HL-60/S4 treated with retinoic acid at 250 ng/mL for 4 days and 3 days (cell line): ENCODE measurements around the gene HVCN1.
"Not testable (repeated sequence)": the region's sequence is repeated elsewhere in the genome, so short reads cannot be mapped to it uniquely, and the experiment has no call there.

Source experiments
- in situ Hi-C: fragments of 300-500 bp; cut with MboI; formaldehyde crosslinking; loops from 2 replicates; pipeline ENCODE4 v1.7.0; 2022; ENCODE audit warnings: low sequenced_read_pairs

The HVCN1 gene

GRCh38 chr12:110669193-110669502, 19.8 kb downstream of the HVCN1 start:
- in situ Hi-C loops, result no loop called here

GRCh38 chr12:110668480-110669192, 20.3 kb downstream of the HVCN1 start:
- in situ Hi-C loops, result no loop called here

GRCh38 chr12:110667671-110668070, 21.2 kb downstream of the HVCN1 start:
- in situ Hi-C loops, result no loop called here

GRCh38 chr12:110666892-110667291, 22.0 kb downstream of the HVCN1 start:
- in situ Hi-C loops, result no loop called here

GRCh38 chr12:110661337-110661972, 27.5 kb downstream of the HVCN1 start:
- in situ Hi-C loops, result no loop called here

GRCh38 chr12:110658878-110659277, 30.0 kb downstream of the HVCN1 start:
- in situ Hi-C loops, result no loop called here

- in situ Hi-C loops, result no loop called here
Observed at GRCh38 chr12:110658242-110658641, 30.7 kb downstream of the HVCN1 start.

GRCh38 chr12:110657747-110658146, 31.2 kb downstream of the HVCN1 start:
- in situ Hi-C loops, result no loop called here

- in situ Hi-C loops, result no loop called here
Observed at GRCh38 chr12:110656071-110656655, 32.8 kb downstream of the HVCN1 start.

- in situ Hi-C loops, result not testable (repeated sequence)
Observed at GRCh38 chr12:110654238-110654637, 34.7 kb downstream of the HVCN1 start.

GRCh38 chr12:110649341-110649847, 39.5 kb downstream of the HVCN1 start:
- in situ Hi-C loops, result no loop called here

- in situ Hi-C loops, result no loop called here
Observed at GRCh38 chr12:110647631-110648040, 41.3 kb downstream of the HVCN1 start.

- in situ Hi-C loops, result no loop called here
Observed at GRCh38 chr12:110641521-110641920, 47.4 kb downstream of the HVCN1 start.

- in situ Hi-C loops, result no loop called here
Observed at GRCh38 chr12:110640275-110641025, 48.5 kb downstream of the HVCN1 start.

- in situ Hi-C loops, result no loop called here
Observed at GRCh38 chr12:110639336-110640141, 49.4 kb downstream of the HVCN1 start.

GRCh38 chr12:110638796-110639195, 50.1 kb downstream of the HVCN1 start:
- in situ Hi-C loops, result no loop called here

- in situ Hi-C loops, result no loop called here
Observed at GRCh38 chr12:110637869-110638441, 51.0 kb downstream of the HVCN1 start.

GRCh38 chr12:110636516-110636915, 52.4 kb downstream of the HVCN1 start:
- in situ Hi-C loops, result no loop called here

GRCh38 chr12:110635055-110635454, 53.9 kb downstream of the HVCN1 start:
- in situ Hi-C loops, result no loop called here

- in situ Hi-C loops, result no loop called here
Observed at GRCh38 chr12:110627500-110628195, 61.3 kb downstream of the HVCN1 start.
